Measurements from ENCODE around the gene PSMD7.

GRCh38 chr16:74307383-74307782, 10.8 kb downstream of the PSMD7 start:
- no peak for TF ChIP-seq CTCF (conservative IDR thresholded peaks at IDR 0.05 in 1 of 2, IDR thresholded peaks at IDR 0.05 in 1 of 2; ENCODE audit: low read depth in 1 of 2, low read length in 2 of 2)
- no peak for TF ChIP-seq EZH2 (IDR thresholded peaks at IDR 0.05; ENCODE audit: low read length, missing control alignments)
